Measurements from ENCODE around the gene PCSK5. TPM values are rescaled to one million over a fixed set of nuclear protein-coding genes. Genes with fewer than 3 reads are reported as not detected.

Gene PCSK5
- total RNA-seq, 1 experiment from 2014 or later = 7.5 TPM

- Histone ChIP-seq H2AK5ac (ENCODE audit: insufficient read length, low read length) (no peak overlapping the region), H3K79me2 (ENCODE audit: insufficient read depth, low read length) (no peaks in the 10 kb centered on the region), H3K56ac (ENCODE audit: insufficient read length, low read depth, low read length) (no peak overlapping the region), H4K91ac (ENCODE audit: insufficient read length, low read depth, low read length) (no peak overlapping the region), H2BK15ac (ENCODE audit: low read depth, low read length) (no peak overlapping the region), H3K23me2 (ENCODE audit: insufficient read length, low read depth, low read length, poor library complexity, severe bottlenecking) (no peaks in the 10 kb centered on the region), H3K79me1 (ENCODE audit: insufficient read depth, low read depth, low read length, poor library complexity, severe bottlenecking) (no peaks in the 10 kb centered on the region), H3K9me3 (ENCODE audit: control insufficient read depth, low read depth, low read length) (no peaks in the 10 kb centered on the region), H3K23ac (ENCODE audit: insufficient read length, low read depth, low read length) (no peak overlapping the region), H2AFZ (ENCODE audit: low read length) (no peak overlapping the region), H2BK5ac (ENCODE audit: insufficient read length, low read length) (no peak overlapping the region), H3K14ac (ENCODE audit: insufficient read depth, low read length) (no peak overlapping the region), H3K4me2 (ENCODE audit: insufficient read depth, insufficient read length, low read length) (no peak overlapping the region), H4K8ac (replicated peaks; ENCODE audit: insufficient read length, low read depth, low read length) (no peak overlapping the region), H3K9ac (ENCODE audit: extremely low read depth, insufficient read length, low read length) (no peak overlapping the region), H3T11ph (ENCODE audit: low read length) (no peak overlapping the region), H3K27ac (ENCODE audit: insufficient read length, low read depth, low read length) (no peak overlapping the region), H3K4me1 (ENCODE audit: insufficient read depth, low read length) (0 out of 2 replicates have a peak, but pooled peaks cover 3% of the 10 kb centered on the region), H2BK120ac (ENCODE audit: low read depth, low read length, poor library complexity, severe bottlenecking) (no peak overlapping the region), H4K20me1 (ENCODE audit: control insufficient read depth, insufficient read depth, insufficient read length) (no peaks in the 10 kb centered on the region), H4K5ac (ENCODE audit: insufficient read length, low read depth, low read length) (no peak overlapping the region), H2BK12ac (ENCODE audit: insufficient read length, low read depth, low read length) (no peak overlapping the region), H3K27me3 (ENCODE audit: insufficient read depth, low read length) (no peaks in the 10 kb centered on the region), H3K4ac (ENCODE audit: low read depth, low read length) (no peak overlapping the region), H3K18ac (ENCODE audit: insufficient read length, low read depth, low read length) (no peak overlapping the region), H2BK20ac (ENCODE audit: low read depth, low read length, poor library complexity, severe bottlenecking) (no peak overlapping the region)
- DNase-seq = no peak
- WGBS (ENCODE audit: extremely low coverage, insufficient read length, low lambda C conversion rate) = no CpG with 5 or more reads among the region's 1 CpG
- Mint-ChIP-seq H3K9me3 (peaks cover 2 to 3% of the 10 kb centered on the region in 2 experiments), H3K4me1 (peaks cover 4 to 6% of the 10 kb centered on the region in 2 experiments), H3K27ac (no peak overlapping the region), H3K4me3 (no peak overlapping the region), H3K36me3 (ENCODE audit: insufficient read depth in 1 of 3, low read depth in 3 of 3) (peaks cover 5 to 7% (median 5%) of the 10 kb centered on the region in 3 experiments; a peak in 6 of 7 replicates), H3K27me3 (ENCODE audit: low read depth) (no peaks in the 10 kb centered on the region)
- TF ChIP-seq, protein P1, sequence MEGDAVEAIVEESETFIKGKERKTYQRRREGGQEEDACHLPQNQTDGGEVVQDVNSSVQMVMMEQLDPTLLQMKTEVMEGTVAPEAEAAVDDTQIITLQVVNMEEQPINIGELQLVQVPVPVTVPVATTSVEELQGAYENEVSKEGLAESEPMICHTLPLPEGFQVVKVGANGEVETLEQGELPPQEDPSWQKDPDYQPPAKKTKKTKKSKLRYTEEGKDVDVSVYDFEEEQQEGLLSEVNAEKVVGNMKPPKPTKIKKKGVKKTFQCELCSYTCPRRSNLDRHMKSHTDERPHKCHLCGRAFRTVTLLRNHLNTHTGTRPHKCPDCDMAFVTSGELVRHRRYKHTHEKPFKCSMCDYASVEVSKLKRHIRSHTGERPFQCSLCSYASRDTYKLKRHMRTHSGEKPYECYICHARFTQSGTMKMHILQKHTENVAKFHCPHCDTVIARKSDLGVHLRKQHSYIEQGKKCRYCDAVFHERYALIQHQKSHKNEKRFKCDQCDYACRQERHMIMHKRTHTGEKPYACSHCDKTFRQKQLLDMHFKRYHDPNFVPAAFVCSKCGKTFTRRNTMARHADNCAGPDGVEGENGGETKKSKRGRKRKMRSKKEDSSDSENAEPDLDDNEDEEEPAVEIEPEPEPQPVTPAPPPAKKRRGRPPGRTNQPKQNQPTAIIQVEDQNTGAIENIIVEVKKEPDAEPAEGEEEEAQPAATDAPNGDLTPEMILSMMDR (conservative IDR thresholded peaks at IDR 0.05) = no peak
These were observed 285.7 kb downstream of the PCSK5 start for GRCh38 chr9:76176171-76176570.

Data from H9 (cell line).